NAMALWA (cell line): ENCODE data around the gene HJV.
"Not testable (repeated sequence)": the region's sequence is repeated elsewhere in the genome, so short reads cannot be mapped to it uniquely, and the experiment has no call there.

Experiments
- DNase-seq: peaks from one replicate; pipeline ENCODE4 v3.0.0-alpha.2; 2015; ENCODE audit warnings: low spot score

Gene HJV

GRCh38 chr1:146021622-146022402, at the start of gene HJV:
TSS of gene HJV (minus strand) at chr1:146021735. CDS start at chr1:146020231, 1,504 bp downstream.
- DNase-seq: no peak

DNA sequence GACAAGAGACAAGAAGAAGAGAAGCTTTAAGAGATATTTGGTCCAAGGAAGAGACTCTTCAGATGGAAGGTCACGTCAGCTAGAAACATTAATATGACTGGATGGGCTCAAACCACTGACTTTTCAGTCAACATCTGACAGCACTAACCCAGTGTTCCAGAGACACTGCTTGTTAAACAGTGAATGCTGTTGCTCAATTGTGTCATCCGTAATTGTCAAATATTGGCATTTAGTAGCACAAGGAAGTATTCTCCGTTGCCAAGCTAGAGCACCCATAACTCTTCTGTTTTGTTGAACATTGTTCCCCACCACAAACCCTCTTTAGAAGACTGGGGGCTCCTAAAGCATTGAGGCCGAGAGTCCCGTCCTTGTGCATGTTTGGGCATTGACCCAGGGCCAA, 37.6 kb upstream of the HJV start:
- not testable (repeated sequence) for DNase-seq

GRCh38 chr1:146051852-146052676, 30.5 kb upstream of the HJV start:
- DNase-seq: peak; percentile 99

DNA sequence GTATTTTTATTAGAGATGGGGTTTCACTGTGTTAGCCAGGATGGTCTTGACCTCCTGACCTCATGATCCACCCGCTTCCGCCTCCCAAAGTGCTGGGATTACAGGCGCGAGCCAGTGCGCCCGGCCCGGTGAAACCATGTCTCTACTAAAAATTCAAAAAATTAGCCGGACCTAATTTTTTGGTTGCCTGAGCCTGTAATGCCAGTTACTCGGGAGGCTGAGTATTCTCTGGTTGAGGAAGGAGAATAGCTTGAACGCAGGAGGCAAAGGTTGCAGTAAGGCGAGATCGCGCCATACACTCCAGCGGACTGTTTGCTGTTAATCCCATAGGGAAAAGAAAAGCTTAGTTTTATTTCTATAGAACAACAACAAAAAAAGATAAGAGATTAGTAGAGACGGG, 29.9 kb upstream of the HJV start:
- no peak for DNase-seq

- not testable (repeated sequence) for DNase-seq
Observed at GRCh38 chr1:146050652-146050963, 29.1 kb upstream of the HJV start.

GRCh38 chr1:146049866-146050651, 28.5 kb upstream of the HJV start:
- DNase-seq: not testable (repeated sequence)

GRCh38 chr1:146049436-146049835, 27.9 kb upstream of the HJV start:
- DNase-seq: no peak

DNA sequence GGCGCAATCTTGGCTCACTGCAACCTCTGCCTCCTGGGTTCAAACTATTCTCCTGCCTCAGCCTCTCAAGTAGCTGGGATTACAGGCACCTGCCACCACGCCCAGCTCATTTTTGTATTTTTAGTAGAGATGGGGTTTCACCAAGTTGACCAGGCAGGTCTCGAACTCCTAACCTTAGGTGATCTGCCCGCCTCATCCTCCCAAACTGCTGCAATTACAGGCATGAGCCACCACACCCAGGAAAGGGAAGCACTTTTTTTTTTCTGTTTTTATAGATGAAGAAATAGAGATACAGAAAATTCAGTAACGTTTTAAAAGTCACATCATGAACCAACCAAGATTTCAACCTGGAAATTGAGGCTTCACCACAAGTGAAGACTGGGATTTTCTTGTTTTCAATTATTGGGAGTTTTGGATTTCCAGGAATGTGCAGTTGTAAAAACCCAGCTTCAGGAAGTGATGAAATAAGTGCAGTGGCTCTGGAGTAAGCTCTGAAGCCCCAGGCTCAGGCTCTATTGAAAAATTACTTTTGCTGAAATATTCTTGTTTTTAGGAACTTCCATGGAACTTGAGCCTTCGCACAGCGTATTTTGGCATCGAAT, 27.1 kb upstream of the HJV start:
- DNase-seq: not testable (repeated sequence)

DNA sequence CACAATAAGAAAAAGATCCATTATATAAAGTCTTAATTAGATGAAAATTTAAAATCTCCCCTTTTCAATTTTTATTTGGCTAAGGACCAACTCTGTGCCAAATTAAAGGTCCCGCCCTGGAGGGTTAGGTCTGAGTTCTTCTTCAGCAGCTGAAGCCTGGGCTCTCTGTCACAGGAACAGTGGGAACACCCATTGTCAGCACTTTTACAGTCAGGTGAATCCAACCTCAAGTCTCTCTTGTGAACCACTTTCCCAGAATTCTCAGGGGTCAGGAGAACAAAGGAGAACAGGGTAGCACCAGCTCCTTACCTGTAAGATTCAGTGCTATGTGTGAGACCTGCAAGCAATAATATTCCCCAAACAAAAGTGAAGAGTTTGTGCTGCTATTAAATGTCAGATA, 25.1 kb upstream of the HJV start:
- DNase-seq: no peak

- peak; percentile 34 for DNase-seq
Observed at GRCh38 chr1:146039844-146040194, 18.3 kb upstream of the HJV start.

GRCh38 chr1:146036965-146037646, 15.6 kb upstream of the HJV start:
- DNase-seq: peak; percentile 97

DNA sequence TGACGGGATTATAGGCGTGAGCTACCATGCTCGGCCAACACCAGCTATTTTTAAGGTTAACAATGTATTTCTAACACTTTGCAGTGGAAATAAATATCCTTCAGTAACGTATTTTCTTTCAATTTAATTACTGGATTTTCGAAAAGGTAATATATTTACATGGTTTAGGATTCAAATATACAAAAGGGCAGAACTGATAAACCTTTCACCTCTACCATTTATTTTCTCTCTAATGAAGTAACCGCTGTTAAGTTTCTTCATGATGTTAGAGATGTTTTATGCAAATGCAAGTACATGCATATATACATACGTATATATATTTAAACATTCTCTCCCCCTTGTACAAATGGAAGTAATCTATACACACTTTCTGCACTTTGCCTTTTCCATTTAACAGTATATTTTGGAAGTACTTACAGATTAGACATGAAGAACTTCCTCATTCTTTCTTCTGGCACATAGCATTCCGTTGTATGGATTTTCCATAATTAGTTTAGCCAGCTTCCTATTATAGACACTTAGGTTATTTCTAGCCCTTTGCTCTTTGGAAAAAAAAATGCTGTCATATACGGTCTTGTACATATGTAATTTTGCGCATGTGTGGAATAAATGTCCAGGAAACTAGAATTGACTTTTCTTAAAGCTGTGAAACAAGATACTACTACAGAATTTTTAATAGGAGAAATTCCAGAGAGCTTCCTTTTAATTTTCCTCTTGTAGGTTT, 14.9 kb upstream of the HJV start:
- peak; percentile 91 for DNase-seq

GRCh38 chr1:146035048-146035423, 13.5 kb upstream of the HJV start:
- DNase-seq: no peak

DNA sequence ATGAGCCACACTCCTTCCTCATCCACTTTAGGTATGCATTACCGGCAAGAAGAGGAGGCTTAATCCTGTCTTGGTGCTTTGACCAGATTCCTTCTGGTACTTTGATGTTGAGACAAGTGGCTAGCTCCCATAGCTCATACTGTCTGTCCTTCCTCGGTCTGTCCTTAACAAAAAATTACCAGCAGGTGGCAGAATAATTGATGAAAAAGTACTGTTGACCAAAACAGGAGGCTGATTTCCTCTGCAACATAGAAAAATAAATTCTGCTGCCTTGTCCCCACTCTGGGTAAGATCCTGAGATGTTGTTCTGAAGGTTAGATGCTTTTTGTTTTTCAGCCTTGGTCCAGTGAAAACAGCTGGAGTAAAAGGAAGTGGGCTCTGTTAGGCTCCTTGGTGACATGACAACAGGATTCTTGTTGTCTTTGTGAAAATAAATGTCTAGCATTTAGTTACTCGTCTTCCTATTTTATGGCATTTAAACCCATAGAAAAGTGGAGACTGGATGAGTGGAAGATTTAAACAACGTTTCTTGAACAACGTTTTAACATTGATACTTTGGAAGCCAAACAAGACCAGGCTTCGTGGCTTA, 11.2 kb upstream of the HJV start:
- peak; percentile 91 for DNase-seq

- DNase-seq: no peak
Observed at GRCh38 chr1:146031476-146031875, 9.9 kb upstream of the HJV start.

- no peak for DNase-seq
Observed at GRCh38 chr1:146029117-146029516, 7.6 kb upstream of the HJV start.

DNA sequence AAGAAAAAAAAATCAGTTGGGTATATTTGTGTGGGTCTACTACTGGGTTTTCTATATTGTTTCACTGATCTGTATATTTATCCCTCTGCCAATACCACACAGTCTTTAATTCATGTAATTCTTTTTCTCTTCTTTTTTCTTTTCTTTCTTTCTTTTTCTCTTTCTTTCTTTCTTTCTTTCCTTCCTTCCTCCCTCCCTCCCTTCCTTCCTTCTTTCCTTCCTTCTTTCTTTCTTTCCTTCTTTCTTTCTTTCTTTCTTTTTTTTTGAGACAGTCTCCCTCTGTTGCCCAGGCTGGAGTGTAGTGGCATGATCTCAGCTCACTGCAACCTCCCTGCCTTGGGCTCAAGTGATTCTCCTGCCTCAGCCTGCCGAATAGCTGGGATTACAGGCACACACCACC, 5.1 kb upstream of the HJV start:
- not testable (repeated sequence) for DNase-seq

- not testable (repeated sequence) for DNase-seq
Observed at GRCh38 chr1:146025787-146026495, 4.4 kb upstream of the HJV start.

DNA sequence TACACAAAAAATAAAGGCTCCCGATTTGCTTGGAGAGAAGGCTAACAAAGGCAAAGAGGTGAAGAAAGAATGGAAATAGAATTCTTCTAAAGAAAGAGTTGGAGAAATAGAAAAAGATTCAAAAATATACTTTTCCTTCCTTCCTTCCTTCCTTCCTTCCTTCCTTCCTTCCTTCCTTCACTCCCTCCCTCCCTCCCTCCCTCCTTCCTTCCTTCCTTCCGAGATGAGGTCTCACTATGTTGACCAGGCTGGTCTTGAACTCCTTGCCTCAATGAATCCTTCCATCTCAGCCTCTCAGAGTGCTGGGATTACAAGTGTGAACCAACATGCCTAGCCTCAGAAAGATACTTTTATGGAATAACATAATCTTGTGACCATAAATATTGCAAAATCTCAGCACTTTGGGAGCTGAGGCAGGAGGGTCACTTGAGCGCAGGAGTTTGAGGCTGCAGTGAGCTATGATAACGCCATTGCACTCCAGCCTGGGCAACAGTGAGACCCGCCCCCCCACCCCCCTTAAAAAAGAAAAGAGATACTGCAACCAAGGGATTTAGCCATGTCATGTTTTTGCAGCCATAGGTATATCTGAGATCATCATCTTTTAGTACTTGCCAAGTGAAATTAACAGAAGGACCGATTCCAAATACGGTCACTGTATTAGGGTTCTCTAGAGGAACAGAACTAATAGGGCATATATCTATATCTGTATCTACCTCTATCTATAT, 1.0 kb upstream of the HJV start:
- no peak for DNase-seq
